ENCODE measurements around the gene SH3D19.

GRCh38 chr4:151097759-151098158 lies 227.6 kb downstream of the SH3D19 start:
- TF ChIP-seq CTCF (IDR thresholded peaks at IDR 0.05; ENCODE audit: insufficient read depth, low read length, poor library complexity, severe bottlenecking) (no peak), EZH2phosphoT487 (conservative IDR thresholded peaks at IDR 0.05; ENCODE audit: low read length) (no peak)
